Right forelimb (tissue), 1 donor: ENCODE results near the gene FOXD2.

Source experiments
- DNase-seq: peaks from one replicate; pipeline ENCODE4 v3.0.0-alpha.2; 2018

FOXD2 gene

DNA sequence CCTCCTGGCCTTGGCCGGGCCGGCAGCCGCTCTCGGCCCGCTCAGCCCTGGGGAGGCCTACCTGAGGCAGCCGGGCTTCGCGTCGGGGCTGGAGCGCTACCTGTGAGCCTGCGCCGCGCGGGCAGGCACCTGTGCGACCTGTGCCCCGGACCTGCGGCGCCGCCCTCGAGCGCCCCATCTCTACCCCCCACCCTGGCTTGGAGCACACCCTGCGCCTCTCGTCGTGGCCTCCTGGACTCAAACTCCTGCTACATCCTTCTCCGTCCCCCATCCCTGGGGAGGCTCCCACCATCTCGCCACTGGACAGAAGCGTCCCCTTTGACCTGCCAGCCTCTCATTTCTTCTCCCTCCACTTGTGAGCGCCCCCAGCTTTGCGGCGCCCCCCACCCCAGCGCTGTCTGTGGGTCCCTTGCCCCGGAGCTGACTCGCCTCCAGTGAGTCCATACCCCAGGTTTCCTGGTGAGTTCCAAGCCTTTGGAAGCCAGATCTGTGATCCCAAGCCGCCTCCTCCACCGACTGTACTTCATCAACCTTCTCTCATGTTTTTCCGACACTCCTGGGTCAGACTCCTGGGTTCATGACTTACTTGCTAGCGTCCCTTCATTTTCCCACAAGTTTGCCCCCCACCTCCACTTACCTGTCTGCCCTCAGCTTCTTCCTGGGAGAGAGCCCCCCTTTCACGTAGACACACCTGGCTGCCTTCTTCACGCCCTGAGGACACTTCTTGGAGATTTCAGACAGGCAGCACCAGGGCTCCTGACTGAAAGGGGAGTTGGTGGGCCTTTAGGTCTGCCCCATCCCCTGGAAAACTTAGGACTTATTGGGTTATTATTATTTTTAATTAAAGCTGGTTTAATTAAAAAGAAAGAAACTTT is 20.4 kb upstream of the FOXD2 start:
- DNase-seq, result no peak

DNA sequence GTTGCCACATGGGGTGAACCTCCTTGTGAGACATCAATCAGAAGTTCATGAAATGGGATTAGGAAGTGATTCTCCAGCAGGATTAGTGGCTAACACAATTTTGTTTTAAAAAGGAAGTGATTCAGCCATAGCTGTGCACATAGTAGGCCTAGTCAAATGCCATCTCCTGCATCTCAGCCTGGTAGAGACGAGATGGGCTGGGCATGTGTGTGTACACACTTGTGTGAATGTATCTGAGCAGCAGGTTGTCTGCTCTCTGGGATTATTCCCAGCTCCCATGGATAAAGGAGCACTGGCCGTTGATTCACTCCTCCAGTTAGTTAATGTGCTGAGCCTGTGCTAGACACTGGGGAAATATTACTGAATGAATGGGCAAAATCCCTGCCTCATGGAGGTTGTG is 19.7 kb upstream of the FOXD2 start:
- DNase-seq, result no peak

DNA sequence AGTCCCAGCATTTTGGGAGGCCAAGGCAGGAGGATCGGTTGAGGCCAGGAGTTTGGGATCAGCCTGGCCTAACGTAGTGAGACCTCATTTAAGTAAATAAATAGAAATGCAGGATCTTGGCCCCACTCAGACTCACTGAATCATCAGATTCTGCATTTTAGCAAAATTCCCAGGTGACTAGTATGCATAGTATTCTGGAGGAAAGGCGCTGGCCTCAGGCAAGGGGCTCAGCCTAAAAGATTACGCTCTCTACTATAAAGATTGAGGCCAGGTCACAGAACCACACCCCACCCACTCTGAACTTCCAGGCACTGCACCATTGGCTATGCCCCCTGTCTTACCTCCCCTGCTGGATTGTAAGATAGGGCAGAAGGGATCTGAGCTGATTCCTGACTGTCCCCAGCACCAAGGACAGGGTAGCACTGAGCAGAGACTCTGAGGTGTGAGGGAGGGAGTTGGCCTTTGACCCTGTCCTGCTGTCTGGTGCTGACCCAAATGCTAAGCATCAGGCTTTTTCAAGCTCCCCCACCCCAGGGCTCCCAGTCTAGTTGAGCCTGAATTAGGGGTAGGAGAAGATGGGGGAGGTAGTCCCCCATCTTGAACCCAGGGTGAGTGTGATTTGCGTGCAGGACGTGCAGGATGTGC is 19.0 kb upstream of the FOXD2 start:
- no peak for DNase-seq

DNA sequence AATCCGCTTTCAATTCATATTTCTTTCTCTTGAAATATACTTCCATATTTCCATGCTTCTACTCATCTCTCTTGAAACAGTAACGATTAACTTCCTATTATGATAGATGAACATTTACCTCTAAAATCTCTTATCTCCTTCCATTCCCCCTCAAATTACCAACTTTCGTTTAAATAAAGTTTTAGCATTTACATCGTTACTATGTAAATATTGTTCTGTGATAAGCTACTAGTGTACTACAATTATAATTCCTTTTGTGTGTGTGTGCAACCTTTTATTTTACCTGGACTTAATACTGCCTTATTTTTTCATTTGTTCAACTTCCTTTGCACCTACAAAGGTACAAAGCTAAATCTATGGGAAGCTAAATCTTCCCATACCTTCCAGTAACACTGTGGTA is 17.3 kb upstream of the FOXD2 start:
- DNase-seq, result no peak

DNA sequence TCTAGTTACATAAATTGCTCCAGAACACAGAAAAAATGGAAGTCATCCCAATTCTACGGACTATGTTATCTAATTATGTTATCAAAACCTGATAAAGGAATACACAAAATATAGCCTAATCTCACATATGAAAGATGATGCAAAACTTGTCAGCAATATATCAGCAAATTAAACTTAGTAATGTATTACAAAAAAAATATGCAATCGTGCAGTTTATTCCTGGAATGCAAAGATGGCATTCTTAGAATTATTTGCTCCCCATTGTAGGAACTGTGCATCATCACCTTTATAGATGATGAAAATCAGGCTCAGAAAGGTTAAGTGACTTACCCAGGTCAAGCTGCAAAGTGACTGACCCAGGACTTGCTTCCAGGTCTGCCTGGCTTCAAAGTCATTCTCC is 14.0 kb upstream of the FOXD2 start:
- no peak for DNase-seq

DNA sequence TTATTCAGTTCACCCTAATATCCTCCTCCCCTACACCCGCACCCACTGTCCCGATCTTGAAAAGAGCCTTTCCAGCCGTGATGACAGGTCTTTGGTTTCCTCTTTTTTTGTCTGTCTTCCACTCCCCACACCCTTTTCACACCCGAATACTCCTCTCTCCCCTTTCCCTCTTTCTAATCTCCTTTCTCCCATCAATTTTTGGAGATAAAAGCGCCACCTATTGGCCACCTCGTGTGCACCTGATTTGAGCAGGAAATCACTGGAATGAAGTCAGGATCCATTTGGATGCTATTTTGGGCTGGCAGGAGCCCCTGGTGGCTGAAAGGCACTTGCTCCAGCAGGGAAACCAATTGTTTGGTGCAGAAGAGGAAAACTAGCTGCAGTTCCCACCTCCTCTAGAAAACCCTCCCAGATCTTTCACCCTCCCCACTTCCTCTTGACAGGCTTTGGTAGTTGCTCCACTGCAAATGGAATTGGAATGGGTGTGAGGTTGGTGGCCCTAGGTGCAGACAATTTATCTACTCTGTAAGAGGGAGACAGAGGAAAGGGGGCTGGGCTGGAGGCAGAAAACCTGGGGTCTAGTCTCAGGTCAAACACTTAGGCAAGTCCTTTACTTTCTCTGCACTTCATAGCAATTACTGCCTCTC is 13.4 kb upstream of the FOXD2 start:
- DNase-seq, result no peak

DNA sequence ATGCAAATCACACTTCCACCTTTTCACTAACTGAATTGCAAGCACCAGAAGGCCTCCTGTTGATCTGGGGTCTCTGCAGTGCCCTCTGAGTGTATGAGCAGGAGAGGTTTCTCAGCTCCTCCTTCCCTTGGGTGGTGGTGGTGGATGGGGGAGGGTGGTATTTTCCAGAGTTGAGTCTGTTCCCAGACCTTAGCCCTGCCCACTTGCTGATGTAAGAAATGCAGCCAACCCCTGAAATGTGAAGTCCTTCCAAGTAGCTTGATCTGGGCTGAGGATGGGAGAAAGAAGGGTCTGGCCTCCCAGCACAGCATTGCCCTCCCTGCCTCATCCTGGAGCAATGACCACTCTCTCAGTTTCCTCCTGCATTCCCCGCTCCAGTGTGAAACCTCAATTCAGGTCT is 6.3 kb upstream of the FOXD2 start:
- no peak for DNase-seq

DNA sequence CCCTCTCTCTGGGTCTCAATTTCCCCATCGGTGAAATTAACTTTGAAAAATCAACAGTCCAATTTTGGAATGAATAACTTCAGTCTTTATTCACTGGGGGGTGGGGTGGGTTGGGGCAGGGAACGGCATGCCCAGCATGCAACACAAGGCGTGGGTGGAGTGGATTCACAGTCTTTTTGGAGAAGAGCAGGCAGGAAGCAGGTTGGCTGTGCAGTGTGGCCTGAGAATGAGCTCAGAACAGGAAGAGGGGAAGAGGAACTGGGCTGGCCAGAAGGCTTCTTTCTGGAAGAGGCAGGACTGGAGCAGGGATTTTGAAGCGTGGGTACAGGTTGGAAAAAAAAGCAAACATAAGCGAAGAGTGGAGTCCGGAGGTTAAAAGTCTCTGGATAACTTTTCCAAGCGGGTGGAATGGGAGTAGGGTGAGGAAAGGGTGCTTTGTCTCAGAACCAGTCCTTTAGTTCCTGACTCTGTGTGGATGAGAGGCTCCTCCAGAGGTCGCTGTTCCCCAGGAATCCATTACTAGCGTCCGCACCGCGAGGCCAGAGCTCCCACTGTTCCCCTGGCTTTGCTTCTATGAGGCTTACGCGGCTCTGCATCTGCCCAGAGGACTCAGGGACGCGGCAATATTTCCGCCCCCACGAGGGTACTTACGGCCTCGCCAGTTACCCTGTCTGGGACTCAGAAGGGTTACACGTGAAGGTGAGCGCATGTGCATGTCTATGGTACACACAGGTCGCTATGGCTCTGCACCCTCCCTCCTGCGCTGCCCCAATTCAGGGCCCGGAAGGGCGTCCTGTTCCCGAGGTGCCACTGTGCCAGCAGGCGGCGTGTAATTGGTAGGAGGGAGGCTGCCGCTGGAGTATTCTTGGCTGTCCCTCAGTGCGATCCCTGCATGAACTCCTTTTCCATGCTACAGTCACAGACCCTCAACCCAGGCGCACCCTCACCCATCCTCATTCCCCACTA is 5.5 kb upstream of the FOXD2 start:
- peak; percentile 88 for DNase-seq

DNA sequence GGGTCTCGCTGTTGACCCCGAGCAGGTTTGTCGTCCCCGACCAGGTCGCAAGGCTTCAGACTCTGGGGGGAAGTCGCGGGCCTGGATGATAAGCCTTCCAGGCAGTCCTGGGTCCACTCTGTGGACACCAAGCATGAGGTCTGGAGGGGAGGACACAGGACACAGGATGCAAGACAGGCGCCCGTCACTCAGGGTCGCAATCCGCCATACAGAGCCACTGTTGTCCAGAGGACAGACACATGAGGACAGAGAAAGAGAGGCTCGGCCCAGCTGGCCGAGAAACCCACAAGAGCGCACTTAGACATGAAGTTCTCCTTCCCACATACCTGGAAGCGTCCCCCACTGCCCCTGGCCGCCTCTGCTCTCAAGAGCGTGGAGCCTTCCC is 4.8 kb upstream of the FOXD2 start:
- DNase-seq, result no peak

DNA sequence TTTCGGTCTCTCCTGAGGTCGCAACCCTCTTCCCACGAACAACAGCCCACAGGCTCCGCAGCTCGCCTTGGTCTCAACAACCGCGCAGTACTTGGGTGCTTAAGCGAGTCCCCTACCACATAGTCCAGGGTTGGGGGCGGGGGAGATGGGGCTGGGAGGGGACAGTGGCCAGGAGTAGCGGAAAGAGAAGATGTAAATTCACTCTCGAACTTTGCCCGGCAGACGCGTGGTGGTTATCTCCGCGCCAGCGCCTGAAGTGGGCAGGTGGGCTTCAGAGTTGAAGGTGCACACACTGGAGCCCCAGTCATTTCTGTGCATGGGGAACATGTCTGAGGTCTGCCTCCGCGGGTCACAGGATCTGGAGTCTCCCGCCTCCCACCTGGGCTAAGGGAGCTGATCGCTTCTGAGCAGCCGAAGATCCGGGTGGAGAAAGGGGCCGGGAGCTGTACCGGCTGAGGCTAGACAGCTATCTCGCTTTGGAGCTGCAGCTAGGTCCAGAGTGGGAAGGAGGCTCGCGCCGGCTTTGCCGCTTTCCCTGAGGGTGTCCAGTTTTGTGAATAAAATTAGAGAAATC is 4.3 kb upstream of the FOXD2 start:
- DNase-seq, result no peak

DNA sequence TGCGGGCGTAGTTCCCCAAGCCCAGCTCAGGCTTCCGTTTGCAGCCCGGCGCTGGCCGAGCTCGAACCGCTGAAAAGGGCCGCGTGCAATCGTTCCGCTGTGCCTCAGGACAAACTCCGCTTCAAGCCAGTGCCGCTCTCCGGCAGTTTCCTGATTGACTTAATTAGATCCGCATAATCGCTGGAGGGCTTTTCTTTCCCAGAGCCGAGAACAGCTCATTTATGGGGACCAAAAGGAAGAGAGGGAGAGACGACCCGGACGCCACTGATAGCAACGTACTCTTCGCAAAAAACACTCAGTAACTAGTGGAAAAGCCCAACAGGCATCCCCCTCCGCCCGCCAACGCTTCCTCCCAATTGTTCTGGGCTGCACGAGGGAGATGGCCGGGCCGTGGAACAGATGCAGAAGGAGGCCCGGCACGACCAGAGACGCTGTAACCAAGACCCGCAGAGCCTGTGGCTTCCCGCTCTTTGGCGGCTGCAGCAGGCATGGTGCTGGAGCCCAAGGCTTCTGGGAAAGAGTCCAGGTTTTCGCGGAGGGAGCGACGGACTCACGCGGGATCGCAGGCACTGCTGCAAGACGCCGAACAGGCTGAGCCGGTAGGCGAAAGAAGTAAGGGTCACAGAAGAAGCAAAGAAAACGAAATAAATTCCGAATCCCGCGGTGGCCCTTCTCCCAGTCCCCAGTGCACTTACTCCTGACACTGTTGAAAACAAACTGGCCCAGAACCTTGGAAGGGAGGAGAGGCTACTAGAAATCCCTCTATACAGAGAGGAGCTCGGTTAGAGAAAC is 3.6 kb upstream of the FOXD2 start:
- no peak for DNase-seq

DNA sequence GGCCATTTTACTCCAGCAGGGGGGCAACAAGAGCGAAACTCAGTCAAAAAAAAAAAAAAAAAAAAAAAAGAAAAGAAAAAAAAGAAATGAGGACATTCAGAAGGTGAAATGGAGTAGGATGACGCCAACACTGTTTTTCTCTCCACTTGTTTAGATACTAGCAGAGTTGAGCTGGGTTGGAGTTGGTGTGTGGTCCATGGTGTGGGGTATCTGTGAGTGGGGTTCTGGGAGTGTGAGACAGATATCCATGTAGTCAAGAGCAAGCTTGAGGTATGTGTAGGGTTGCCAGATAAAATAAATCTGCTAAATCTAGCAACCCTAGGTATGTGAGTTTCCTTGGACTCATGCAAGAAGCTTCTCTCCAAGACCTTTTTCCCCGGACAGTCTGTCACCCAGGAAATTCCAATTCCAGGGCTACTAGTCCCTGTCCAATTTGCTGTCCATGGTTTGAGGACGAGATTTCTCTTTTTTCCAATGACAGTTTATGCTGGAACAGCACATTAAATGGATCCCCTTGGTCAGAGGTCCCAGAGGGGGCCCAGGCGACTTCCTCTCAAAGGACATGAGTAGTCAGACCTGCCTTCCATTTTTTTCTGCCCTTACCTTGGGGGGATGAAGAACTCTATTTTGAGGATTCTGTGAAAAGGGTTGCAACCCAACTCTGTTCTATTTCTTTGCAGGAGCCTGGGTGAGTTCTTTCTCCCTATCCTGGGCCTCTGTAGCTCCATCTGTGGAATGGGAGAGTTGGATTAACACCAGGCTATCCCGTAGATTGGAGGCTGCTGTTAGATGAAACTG is 2.1 kb upstream of the FOXD2 start:
- DNase-seq, result no peak

DNA sequence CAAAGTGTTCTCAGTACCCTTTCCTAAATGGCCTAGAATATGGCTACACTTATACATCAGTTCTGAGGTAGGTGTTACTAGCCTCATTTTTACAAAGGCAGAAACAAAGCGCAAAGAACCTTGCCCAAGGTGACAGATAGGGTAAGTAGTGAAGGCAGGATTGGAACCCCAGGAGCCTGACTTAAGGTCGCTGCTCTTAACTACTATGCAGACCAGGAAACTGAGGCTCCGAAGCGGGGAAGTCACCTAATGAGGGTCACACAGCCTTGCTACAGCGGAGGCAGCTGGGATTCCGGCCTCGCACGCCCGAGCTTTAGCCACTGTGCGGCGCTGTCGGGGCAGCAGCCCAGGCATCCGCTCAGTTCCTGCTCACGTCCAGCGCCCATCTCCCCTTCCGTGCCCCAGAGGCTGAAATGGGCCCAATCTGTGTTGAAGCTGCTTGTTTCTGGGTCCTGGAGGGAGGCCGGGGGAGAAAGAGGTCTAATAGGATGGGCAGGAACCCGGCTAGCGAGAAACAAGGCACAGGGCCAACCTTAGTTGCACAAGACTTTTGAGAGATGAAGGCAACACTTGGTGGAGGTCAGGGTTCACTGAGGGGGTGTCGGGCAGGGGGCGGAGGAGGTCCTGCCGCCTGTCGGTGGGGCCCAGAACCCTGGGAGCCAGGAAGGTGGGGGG is 1.4 kb upstream of the FOXD2 start:
- DNase-seq, result peak; percentile 85

DNA sequence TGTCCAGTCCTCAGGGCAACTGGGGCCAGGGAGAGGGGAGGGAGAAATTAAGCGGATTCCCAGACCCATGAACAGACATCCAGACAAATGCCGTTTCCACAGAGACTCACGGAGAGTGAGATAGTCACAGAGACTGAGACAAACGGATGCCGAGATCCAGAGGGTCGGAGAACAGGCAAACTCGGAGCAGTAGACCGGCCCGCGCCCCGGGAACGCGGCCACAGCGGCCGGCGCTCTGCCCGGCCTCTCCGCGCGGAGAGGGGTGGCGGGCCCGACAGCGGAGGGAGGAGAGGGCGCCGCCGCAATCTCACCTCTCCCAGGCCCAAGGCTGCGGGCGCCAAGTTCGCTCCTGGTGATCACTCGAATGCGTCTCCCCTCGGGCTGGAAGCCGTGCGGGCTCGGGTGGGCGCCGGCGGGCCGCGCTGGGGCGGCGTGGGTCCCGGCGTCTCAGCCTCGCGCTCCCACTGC is 831 bp upstream of the FOXD2 start:
- DNase-seq, result no peak

DNA sequence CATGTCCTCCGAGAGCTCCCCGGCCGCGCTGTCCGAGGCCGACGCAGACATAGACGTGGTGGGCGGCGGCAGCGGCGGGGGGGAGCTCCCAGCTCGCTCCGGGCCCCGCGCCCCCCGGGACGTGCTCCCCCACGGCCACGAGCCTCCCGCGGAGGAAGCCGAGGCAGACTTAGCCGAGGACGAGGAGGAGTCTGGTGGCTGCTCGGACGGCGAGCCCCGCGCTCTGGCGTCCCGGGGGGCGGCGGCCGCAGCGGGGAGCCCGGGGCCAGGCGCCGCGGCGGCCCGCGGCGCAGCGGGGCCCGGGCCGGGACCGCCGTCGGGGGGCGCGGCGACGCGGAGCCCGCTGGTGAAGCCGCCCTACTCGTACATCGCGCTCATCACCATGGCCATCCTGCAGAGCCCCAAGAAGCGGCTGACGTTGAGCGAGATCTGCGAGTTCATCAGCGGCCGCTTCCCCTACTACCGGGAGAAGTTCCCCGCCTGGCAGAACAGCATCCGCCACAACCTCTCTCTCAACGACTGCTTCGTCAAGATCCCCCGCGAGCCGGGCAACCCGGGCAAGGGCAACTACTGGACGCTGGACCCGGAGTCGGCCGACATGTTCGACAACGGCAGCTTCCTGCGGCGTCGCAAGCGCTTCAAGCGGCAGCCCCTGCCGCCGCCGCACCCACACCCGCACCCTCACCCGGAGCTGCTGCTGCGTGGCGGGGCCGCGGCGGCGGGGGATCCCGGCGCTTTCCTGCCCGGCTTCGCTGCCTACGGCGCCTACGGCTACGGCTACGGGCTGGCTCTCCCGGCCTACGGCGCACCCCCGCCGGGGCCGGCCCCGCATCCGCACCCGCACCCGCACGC is 547 bp downstream of the FOXD2 start:
- no peak for DNase-seq

DNA sequence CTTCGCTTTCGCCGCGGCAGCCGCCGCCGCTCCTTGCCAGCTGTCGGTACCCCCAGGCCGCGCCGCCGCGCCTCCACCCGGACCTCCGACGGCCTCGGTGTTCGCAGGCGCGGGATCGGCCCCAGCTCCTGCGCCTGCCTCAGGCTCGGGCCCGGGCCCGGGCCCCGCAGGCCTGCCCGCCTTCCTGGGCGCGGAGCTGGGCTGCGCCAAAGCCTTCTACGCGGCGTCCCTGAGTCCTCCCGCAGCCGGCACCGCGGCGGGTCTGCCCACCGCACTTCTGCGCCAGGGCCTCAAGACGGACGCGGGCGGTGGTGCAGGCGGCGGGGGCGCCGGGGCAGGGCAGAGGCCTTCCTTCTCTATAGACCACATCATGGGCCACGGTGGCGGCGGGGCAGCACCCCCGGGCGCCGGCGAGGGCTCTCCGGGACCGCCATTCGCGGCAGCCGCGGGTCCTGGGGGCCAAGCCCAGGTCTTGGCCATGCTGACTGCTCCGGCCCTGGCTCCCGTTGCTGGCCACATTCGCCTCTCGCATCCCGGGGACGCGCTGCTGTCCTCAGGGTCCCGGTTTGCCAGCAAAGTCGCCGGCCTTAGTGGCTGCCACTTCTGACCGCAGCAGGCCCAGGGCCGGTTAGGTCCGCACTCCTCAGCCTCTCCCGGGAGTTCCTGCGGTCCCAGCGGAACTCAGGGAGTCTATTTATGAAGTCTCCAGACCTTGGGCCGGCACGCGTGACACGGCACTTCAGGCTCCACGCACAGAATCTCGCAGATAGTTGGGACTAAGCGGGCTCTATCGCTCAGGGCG is 1.4 kb downstream of the FOXD2 start:
- no peak for DNase-seq

DNA sequence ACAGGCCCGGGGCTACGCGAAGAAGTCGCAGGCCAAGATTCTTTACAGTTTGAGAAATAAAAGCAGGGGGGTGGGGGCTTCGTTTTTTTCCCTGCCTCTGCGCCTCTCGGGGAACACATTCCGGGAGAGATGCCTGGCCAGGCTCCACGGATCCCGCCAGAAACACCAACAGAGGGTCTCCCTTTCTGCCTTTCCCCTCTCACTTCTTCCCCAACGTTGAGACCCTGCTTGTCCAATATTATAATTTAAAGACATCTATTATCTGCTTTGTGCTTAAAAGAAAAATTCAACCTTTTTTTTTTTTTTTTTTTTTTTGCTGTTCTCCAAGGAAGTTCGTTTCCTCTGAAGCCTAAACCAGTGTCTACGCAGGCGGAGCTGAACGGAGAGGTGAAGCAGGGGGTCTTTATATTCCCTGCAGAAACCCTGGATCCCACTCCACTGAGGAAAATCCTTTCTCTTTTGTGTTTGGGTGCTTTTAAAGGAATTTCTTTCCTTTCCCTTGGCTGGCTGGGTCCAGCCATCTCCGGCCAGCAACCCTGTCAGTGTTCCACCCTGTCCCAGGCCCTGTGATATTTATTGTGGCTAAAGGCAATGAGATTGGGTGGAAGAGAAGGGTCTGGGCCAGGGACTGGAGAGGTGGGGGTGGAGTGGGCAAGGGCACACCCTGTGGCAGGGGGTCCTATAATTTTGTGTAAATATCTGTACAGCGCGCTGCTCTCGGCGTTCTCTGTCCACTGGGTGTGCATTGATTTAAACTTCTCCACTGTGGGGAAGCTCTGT is 2.2 kb downstream of the FOXD2 start:
- DNase-seq, result no peak
